Measurements from ENCODE around the gene DNAH7.

Gene DNAH7

GRCh38 chr2:196077821-196078220 lies 9.2 kb upstream of the DNAH7 start:
- no peak for DNase-seq (ENCODE audit: low read depth in 2 of 2)

- no peak for DNase-seq (ENCODE audit: low read depth in 2 of 2)
Observed at GRCh38 chr2:196076778-196077568, 8.3 kb upstream of the DNAH7 start.

- no peak for DNase-seq (ENCODE audit: low read depth in 2 of 2)
Observed at GRCh38 chr2:196075196-196075595, 6.6 kb upstream of the DNAH7 start.

- DNase-seq (ENCODE audit: low read depth in 2 of 2): no peak
Observed at GRCh38 chr2:196074631-196075030, 6.0 kb upstream of the DNAH7 start.

GRCh38 chr2:196073521-196073920 lies 4.9 kb upstream of the DNAH7 start:
- no peak for DNase-seq (ENCODE audit: low read depth in 2 of 2)

- no peak for DNase-seq (ENCODE audit: low read depth in 2 of 2)
Observed at GRCh38 chr2:196067088-196067382, 1.6 kb downstream of the DNAH7 start.

- DNase-seq (ENCODE audit: low read depth in 2 of 2): no peak
Observed at GRCh38 chr2:196066291-196067087, 2.1 kb downstream of the DNAH7 start.

GRCh38 chr2:196063773-196064172 lies 4.9 kb downstream of the DNAH7 start:
- no peak for DNase-seq (ENCODE audit: low read depth in 2 of 2)

- no peak for DNase-seq (ENCODE audit: low read depth in 2 of 2)
Observed at GRCh38 chr2:196059491-196059960, 9.1 kb downstream of the DNAH7 start.

- no peak for DNase-seq (ENCODE audit: low read depth in 2 of 2)
Observed at GRCh38 chr2:196054631-196055030, 14.0 kb downstream of the DNAH7 start.

- DNase-seq (ENCODE audit: low read depth in 2 of 2): no peak
Observed at GRCh38 chr2:196046123-196046917, 22.3 kb downstream of the DNAH7 start.

- DNase-seq (ENCODE audit: low read depth in 2 of 2): no peak
Observed at GRCh38 chr2:196041786-196042185, 26.9 kb downstream of the DNAH7 start.

- DNase-seq (ENCODE audit: low read depth in 2 of 2): no peak
Observed at GRCh38 chr2:196040218-196040617, 28.4 kb downstream of the DNAH7 start.

GRCh38 chr2:196036442-196036841 lies 32.2 kb downstream of the DNAH7 start:
- no peak for DNase-seq (ENCODE audit: low read depth in 2 of 2)

- no peak for DNase-seq (ENCODE audit: low read depth in 2 of 2)
Observed at GRCh38 chr2:196018037-196018436, 50.6 kb downstream of the DNAH7 start.

- DNase-seq (ENCODE audit: low read depth in 2 of 2): no peak
Observed at GRCh38 chr2:196012314-196012713, 56.3 kb downstream of the DNAH7 start.

- DNase-seq (ENCODE audit: low read depth in 2 of 2): no peak
Observed at GRCh38 chr2:196000551-196000950, 68.1 kb downstream of the DNAH7 start.

GRCh38 chr2:195998070-195998469 lies 70.6 kb downstream of the DNAH7 start:
- no peak for DNase-seq (ENCODE audit: low read depth in 2 of 2)

GRCh38 chr2:195995499-195995898 lies 73.1 kb downstream of the DNAH7 start:
- no peak for DNase-seq (ENCODE audit: low read depth in 2 of 2)

- no peak for DNase-seq (ENCODE audit: low read depth in 2 of 2)
Observed at GRCh38 chr2:195993623-195994022, 75.0 kb downstream of the DNAH7 start.

GRCh38 chr2:195985741-195986140 lies 82.9 kb downstream of the DNAH7 start:
- DNase-seq (ENCODE audit: low read depth in 2 of 2): no peak
